Keratinocyte (primary cell): ENCODE measurements around the gene OVAAL. TPM values are rescaled to one million over a fixed set of nuclear protein-coding genes. Genes with fewer than 3 reads are reported as not detected.
A peak's percentile ranks its signal among the peaks of the same experiment; 100 is the strongest.

Experiments used
- DNase-seq: peaks from one replicate; pipeline ENCODE4 v3.0.0-alpha.2; 2011; ENCODE audit warnings: low read depth, missing footprints, low spot score
- FAIRE-seq: peaks from 2 replicates; lab custom pipeline; 2011; peaks lifted over from hg19 to GRCh38; lab: Jason Lieb, UNC
- H2AFZ ChIP-seq: 2 replicates; pipeline ENCODE4 v1.6.0; 2012; ENCODE audit warnings: low read length, control low read depth, inconsistent platforms; ENCODE audit not compliant: control insufficient read depth
- H3K27ac ChIP-seq: 2 replicates; pipeline ENCODE4 v1.5.1; 2011; ENCODE audit warnings: low read length; ENCODE audit not compliant: control insufficient read depth, insufficient read depth
- H3K27me3 ChIP-seq: 3 replicates; pipeline ENCODE4 v1.6.0; 2011; ENCODE audit warnings: low read length; ENCODE audit not compliant: control insufficient read depth, insufficient read depth; ENCODE audit errors: extremely low read depth
- H3K36me3 ChIP-seq, 2 experiments: 2 replicates in 1 of 2; 3 replicates in 1 of 2; pipeline ENCODE4 v1.5.1; 2011; ENCODE audit warnings: low read length in 2 of 2, mild to moderate bottlenecking in 1 of 2; ENCODE audit not compliant: control insufficient read depth in 2 of 2, insufficient read depth in 2 of 2; ENCODE audit errors: extremely low read depth in 1 of 2
- H3K4me1 ChIP-seq: 3 replicates; pipeline ENCODE4 v1.5.1; 2011; ENCODE audit warnings: low read length; ENCODE audit not compliant: control insufficient read depth, insufficient read depth; ENCODE audit errors: extremely low read depth
- H3K4me2 ChIP-seq: 3 replicates; pipeline ENCODE4 v1.6.0; 2011; ENCODE audit warnings: low read depth, low read length; ENCODE audit not compliant: control insufficient read depth, insufficient read depth; ENCODE audit errors: extremely low read depth
- H3K4me3 ChIP-seq, 3 experiments: fragments of 200-600 bp in 1 of 3; sonication (generic) in 1 of 3; 2 replicates in 2 of 3; 3 replicates in 1 of 3; pipeline ENCODE4 v1.5.1; 2011 to 2016; ENCODE audit warnings: low read length in 3 of 3, mild to moderate bottlenecking in 3 of 3, control low read depth in 2 of 3, inconsistent platforms in 1 of 3, low read depth in 1 of 3, mixed read lengths in 1 of 3, mixed run types in 1 of 3, moderate library complexity in 1 of 3; ENCODE audit not compliant: control insufficient read depth in 2 of 3, insufficient read depth in 2 of 3; ENCODE audit errors: extremely low read depth in 1 of 3
- H3K79me2 ChIP-seq: 2 replicates; pipeline ENCODE4 v1.6.0; 2012; ENCODE audit warnings: low read length; ENCODE audit not compliant: control insufficient read depth, insufficient read depth
- H3K9ac ChIP-seq: 3 replicates; pipeline ENCODE4 v1.6.0; 2011; ENCODE audit warnings: low read length; ENCODE audit not compliant: control insufficient read depth, insufficient read depth; ENCODE audit errors: extremely low read depth
- H3K9me1 ChIP-seq: 3 replicates; pipeline ENCODE4 v1.6.0; 2011; ENCODE audit warnings: low read length; ENCODE audit not compliant: control insufficient read depth, insufficient read depth; ENCODE audit errors: extremely low read depth
- H3K9me3 ChIP-seq: 2 replicates; pipeline ENCODE4 v1.5.1; 2012; ENCODE audit warnings: low read depth, low read length; ENCODE audit not compliant: control insufficient read depth
- H4K20me1 ChIP-seq: 3 replicates; pipeline ENCODE4 v1.6.0; 2011; ENCODE audit warnings: low read length; ENCODE audit not compliant: control insufficient read depth, insufficient read depth; ENCODE audit errors: extremely low read depth
- EZH2 ChIP-seq: IDR thresholded peaks from one replicate; pipeline ENCODE4 v1.6.1; 2012; ENCODE audit warnings: inconsistent platforms, mild to moderate bottlenecking, low read length, moderate library complexity
- dilution Hi-C: fragments of 300-500 bp; cut with MboI; formaldehyde crosslinking; loops from one replicate; pipeline ENCODE4 v1.7.0; 2020; ENCODE audit warnings: low sequenced_read_pairs; ENCODE audit not compliant: extremely low pct_ligation_motif_present
- polyA plus RNA-seq, 5 experiments: library from polyadenylated mRNA; depleted of rRNA in 3 of 5; stranded (reverse) in 3 of 5; stranded (forward) in 1 of 5; unstranded in 1 of 5; fragments of >200 nt; gene quantifications; 1 replicate in 1 of 5; 2 replicates in 3 of 5; 3 replicates in 1 of 5; pipeline versions ENCODE4 v1.2.1 to v1.2.3, GENCODE V29; 2011 to 2012; ENCODE audit warnings: missing spikeins in 2 of 5, low read depth in 1 of 5, low replicate concordance in 1 of 5
- TF ChIP-seq, protein P1 (sequence below), 3 experiments: IDR thresholded peaks in 1 of 3; conservative IDR thresholded peaks in 1 of 3; optimal IDR thresholded peaks in 1 of 3; 2 replicates in 2 of 3; 3 replicates in 1 of 3; pipeline versions ENCODE3 to v1.5.1; 2011; ENCODE audit warnings: low read length in 3 of 3, mild to moderate bottlenecking in 3 of 3, moderate library complexity in 2 of 3, control low read depth in 1 of 3, inconsistent platforms in 1 of 3; ENCODE audit not compliant: insufficient read depth in 2 of 3; ENCODE audit errors: extremely low read depth in 1 of 3

Gene OVAAL
- polyA plus RNA-seq, 1 donor (not counting 4 experiments of a cell fraction or from before 2014, with no cell fraction given) = not detected

DNA sequence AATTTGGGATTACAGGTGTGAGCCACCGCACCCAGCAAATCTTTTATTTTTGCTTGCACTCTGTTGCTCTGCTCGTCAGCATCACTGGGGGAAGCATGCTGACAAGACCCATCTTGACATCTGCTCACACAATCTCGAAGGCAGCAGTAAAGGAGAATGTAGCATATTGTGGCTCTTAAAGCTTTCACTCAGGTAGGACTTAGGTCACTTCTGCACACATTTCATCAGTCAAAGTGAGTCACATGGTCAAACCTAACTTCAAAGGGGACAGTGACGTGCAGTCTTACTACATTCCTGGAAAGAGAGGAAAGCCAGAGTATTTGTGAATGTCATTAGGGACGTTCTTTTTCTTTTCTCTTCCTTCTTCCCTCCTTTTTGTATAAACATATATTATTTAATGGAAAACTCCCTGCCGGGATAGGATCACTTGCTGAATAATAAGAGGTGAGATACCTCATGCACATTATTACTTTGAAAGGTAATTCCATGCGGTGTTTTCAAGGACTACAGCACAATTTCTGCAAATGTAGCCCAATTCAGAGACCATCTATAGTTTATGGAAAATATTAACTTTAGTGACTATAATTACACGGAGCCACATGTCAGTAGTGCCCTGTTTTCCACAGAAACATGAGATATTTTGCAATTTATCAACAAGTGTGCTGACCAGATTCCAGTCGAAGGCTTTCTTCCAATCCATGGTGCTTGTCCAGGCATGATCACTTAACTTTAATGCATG is 37.1 kb upstream of the OVAAL start:
- Histone ChIP-seq H3K9me1 (no peaks in the 10 kb centered on the region), H3K4me1 (peaks cover 23% of the 10 kb centered on the region), H3K36me3 (no peaks in the 10 kb centered on the region), H3K9ac (peak overlapping the region; percentile 24), H3K4me2 (peak overlapping the region; percentile 74), H3K79me2 (no peaks in the 10 kb centered on the region), H3K9me3 (no peaks in the 10 kb centered on the region), H3K27me3 (no peaks in the 10 kb centered on the region), H2AFZ (peak overlapping the region; percentile 67), H4K20me1 (no peaks in the 10 kb centered on the region), H3K27ac (peak overlapping the region; percentile 68), H3K4me3 (peak overlapping the region in 1 of 3 experiments; percentile 29)
- no peak for DNase-seq
- dilution Hi-C loops = loop anchor here (25.0 kb wide), 1 partner anchor 341 kb away; no protein-coding TSS in a partner anchor
- peak; percentile 46 for FAIRE-seq
- TF ChIP-seq, protein P1, sequence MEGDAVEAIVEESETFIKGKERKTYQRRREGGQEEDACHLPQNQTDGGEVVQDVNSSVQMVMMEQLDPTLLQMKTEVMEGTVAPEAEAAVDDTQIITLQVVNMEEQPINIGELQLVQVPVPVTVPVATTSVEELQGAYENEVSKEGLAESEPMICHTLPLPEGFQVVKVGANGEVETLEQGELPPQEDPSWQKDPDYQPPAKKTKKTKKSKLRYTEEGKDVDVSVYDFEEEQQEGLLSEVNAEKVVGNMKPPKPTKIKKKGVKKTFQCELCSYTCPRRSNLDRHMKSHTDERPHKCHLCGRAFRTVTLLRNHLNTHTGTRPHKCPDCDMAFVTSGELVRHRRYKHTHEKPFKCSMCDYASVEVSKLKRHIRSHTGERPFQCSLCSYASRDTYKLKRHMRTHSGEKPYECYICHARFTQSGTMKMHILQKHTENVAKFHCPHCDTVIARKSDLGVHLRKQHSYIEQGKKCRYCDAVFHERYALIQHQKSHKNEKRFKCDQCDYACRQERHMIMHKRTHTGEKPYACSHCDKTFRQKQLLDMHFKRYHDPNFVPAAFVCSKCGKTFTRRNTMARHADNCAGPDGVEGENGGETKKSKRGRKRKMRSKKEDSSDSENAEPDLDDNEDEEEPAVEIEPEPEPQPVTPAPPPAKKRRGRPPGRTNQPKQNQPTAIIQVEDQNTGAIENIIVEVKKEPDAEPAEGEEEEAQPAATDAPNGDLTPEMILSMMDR (optimal IDR thresholded peaks at IDR 0.05 in 1 of 3, IDR thresholded peaks at IDR 0.05 in 1 of 3, conservative IDR thresholded peaks at IDR 0.05 in 1 of 3; ENCODE audit: extremely low read depth in 1 of 3, insufficient read depth in 2 of 3, low read length in 3 of 3) = no peak
- no peak for TF ChIP-seq EZH2

DNA sequence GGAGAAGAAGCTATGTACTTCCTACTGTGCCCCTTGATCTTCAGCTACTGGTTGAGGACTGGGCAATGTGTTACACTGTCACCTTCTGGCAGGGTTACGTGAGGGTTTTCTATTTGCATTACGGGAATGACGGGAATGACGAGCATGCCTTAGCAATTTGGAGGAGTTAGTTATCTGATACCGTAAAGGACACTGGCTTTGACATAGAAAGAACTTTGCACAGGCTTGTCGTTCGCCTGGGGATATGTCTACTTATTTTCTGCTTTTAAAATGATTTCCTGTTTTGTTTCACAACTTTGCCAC is 36.6 kb upstream of the OVAAL start:
- no peaks in the 10 kb centered on the region for H3K9me3 ChIP-seq
- FAIRE-seq (peak; percentile 39), DNase-seq (no peak)
- peak overlapping the region; percentile 67 for H2AFZ ChIP-seq
- no peaks in the 10 kb centered on the region for H4K20me1 ChIP-seq
- peak overlapping the region; percentile 24 for H3K9ac ChIP-seq
- H3K27me3 ChIP-seq = no peaks in the 10 kb centered on the region
- H3K36me3 ChIP-seq = no peaks in the 10 kb centered on the region
- peaks cover 20% of the 10 kb centered on the region for H3K4me1 ChIP-seq
- no peaks in the 10 kb centered on the region for H3K9me1 ChIP-seq
- peak overlapping the region in 1 of 3 experiments; percentile 29 for H3K4me3 ChIP-seq
- H3K27ac ChIP-seq = peak overlapping the region; percentile 68
- H3K4me2 ChIP-seq = peak overlapping the region; percentile 74
- dilution Hi-C loops = loop anchor here (25.0 kb wide), 1 partner anchor 340 kb away; no protein-coding TSS in a partner anchor
- H3K79me2 ChIP-seq = no peaks in the 10 kb centered on the region
- no peak for TF ChIP-seq EZH2
- TF ChIP-seq, protein P1 (optimal IDR thresholded peaks at IDR 0.05 in 1 of 3, IDR thresholded peaks at IDR 0.05 in 1 of 3, conservative IDR thresholded peaks at IDR 0.05 in 1 of 3; ENCODE audit: extremely low read depth in 1 of 3, insufficient read depth in 2 of 3, low read length in 3 of 3) = peak in 1 of 3 experiments; percentile 23
